Stimulated activated CD8-positive, alpha-beta memory T cell treated with anti-CD3 and anti-CD28 coated beads, Interleukin-12 subunit alpha, Interleukin-12 subunit beta, amount 100 ng/mL, for 1 hour (primary cell): ENCODE measurements around the gene DES.

Experiments used
- DNase-seq: peaks from one replicate; pipeline ENCODE4 v3.0.0-alpha.2; 2020; ENCODE audit warnings: low read depth

The DES gene

DNA sequence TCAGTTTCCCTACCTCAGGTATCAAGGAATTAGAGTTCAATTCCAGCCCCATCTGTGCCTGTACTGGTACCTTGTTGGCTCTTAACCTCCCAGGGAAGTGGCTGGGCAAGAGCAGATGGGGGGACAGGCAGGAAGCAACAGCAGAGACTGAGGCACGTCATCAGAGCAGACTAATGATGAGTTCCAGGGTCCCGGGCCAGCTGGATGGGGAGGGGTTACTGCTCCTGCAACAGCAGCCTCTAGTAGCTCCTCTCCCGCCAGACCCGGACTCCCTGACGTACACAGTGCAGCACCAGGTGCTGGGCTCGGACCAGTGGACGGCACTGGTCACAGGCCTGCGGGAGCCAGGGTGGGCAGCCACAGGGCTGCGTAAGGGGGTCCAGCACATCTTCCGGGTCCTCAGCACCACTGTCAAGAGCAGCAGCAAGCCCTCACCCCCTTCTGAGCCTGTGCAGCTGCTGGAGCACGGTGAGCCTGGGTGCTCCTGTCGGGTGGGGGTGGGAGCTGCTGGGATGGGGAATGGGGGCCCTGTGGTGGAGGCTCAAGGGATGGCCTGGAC lies 54.5 kb downstream of the DES start:
- no peak for DNase-seq

DNA sequence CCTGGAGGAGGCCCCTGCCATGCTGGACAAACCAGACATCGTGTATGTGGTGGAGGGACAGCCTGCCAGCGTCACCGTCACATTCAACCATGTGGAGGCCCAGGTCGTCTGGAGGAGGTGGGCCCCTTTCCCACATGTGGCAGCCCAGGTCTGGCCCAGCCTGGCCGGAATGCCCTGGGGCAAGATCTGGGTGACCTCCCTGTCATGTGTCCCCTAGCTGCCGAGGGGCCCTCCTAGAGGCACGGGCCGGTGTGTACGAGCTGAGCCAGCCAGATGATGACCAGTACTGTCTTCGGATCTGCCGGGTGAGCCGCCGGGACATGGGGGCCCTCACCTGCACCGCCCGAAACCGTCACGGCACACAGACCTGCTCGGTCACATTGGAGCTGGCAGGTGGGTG lies 55.3 kb downstream of the DES start:
- no peak for DNase-seq

DNA sequence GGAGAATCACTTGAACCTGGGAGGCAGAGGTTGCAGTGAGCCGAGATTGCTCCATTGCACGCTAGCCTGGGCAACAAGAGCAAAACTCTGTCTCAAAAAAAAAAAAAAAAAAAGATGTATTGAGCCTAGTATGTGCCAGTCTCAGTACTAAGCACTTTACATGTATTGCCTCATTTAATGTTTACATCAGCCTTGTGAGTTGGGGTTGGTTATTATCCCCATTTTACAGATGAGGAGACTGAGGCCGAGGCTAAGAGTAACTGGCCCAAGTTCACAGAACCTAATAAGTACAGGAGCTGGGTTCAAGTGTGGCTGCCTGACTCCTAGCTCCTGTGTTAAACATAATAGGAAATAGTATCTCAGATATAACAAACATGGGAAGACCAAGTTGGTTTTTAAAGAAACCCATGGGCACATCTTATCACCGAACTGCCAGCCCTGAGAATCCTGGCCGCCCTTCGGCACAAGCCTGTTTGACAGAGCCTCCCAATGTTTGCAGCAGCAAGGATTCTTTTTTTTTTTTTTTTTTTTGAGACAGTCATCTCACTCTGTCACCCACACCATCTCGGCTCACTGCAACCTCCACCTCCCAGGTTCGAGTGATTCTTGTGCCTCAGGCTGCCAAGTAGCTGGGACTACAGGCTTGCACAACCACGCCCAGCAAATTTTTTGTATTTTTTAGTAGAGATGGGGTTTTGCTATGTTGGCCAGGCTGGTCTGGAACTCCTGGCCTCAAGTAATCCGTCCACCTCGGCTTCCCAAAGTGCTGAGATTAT lies 56.3 kb downstream of the DES start:
- DNase-seq: no peak

DNA sequence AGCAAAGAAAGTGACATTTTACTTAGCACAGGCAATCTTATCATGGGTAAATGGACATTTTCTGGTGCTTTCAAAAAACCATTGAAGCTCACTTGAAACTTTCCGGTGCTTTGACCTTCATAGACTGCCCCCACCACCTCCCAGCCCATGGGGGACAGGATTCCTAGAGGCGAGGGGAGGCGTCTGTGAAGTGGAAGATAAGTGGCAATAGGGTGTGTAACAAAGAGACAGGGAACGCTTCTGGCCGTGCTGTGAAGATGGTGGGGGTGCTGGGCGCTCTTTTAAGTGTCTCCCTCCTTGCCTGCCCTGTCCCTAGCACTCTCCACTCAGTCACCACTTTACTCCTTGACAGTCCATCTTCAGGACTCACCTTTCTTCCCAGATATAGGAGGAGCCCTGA lies 57.1 kb downstream of the DES start:
- no peak for DNase-seq

DNA sequence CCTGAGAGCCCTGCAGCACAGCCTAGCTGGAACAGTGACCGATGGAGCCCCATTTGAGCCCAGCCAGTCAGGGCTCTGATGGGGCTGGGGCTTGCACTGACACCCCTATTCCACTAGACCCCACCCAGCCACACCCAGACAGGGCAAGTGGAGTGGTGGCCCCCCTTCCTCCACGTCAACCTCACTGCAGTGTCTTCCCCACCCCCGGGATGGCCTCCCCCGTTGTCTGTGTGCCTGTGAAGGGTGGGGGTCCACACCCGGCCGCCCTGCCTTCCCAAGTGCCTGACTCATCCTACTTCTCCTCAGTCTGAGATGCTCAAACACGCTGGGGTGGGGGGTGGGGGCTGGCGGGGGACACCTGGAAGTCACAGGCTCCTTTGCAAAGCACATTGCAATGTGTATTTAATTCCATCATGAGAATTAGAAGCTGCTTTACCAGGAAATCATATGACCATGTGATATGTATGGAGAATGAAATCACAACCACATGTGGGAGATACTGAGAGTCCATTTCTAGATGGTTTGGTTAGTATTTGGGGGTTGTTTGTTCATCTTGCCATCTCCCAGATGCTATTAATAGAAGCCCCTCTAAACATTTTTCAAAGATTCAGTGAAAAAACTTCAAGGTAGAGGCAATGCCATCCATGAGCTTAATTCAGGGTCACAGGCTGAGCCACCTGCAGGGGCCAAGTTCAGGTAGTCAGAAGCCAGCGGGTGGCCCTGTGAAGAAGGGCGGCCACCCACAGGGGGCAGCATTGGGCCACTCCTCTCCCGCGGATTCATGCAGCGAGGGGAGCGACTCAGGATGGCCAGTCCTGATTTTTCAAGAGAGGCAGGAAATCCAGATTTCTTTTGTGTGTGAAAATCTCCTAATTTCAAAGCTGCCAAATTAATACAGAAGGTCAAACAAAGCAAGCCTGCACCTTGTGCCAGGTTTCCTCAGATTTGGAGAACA lies 57.8 kb downstream of the DES start:
- peak; percentile 27 for DNase-seq
